ENCODE data around the gene P2RY14. TPM values are rescaled to one million over a fixed set of nuclear protein-coding genes. Genes with fewer than 3 reads are reported as not detected.

P2RY14 gene
- total and polyA plus RNA-seq, 7 experiments from 2014 or later: 0.11 to 5.7 (median 0.27) TPM; not detected in 2

- ATAC-seq (no peak), DNase-seq (no peak)
- ChIA-PET POLR2A (interaction anchor here (1.1 kb wide), 1 partner anchor 10 kb away, joined by 8 read pairs; no protein-coding TSS in a partner anchor), CTCF (interaction anchor here (1.2 kb wide), 1 partner anchor 9 kb away, joined by 8 read pairs; no protein-coding TSS in a partner anchor)
- peaks cover 7 to 60% (median 26%) of the 10 kb centered on the region in 7 donors for H3K4me1 Mint-ChIP-seq
- H3K27ac ChIP-seq (ENCODE audit: low read depth, low read length): no peak overlapping the region
- no peak overlapping the region for H3K4me3 Mint-ChIP-seq
- H3K4me1 ChIP-seq (ENCODE audit: control insufficient read depth in 2 of 2, insufficient read depth in 2 of 2, low read length in 2 of 2): peaks cover 0 to 9% of the 10 kb centered on the region in 2 donors
- H3K27me3 Mint-ChIP-seq: no peaks in the 10 kb centered on the region
- H3K4me3 ChIP-seq (ENCODE audit: low read length): no peak overlapping the region
- H3K27me3 ChIP-seq (ENCODE audit: control insufficient read depth in 2 of 2, insufficient read depth in 2 of 2, low read length in 2 of 2): no peaks in the 10 kb centered on the region
- H3K9me3 Mint-ChIP-seq: peaks cover 0 to 16% (median 0%) of the 10 kb centered on the region in 11 donors
- no peaks in the 10 kb centered on the region for H3K36me3 ChIP-seq (ENCODE audit: control insufficient read depth in 2 of 3, insufficient read depth in 3 of 3, low read length in 3 of 3)
- no peaks in the 10 kb centered on the region for H3K9me3 ChIP-seq (ENCODE audit: control insufficient read depth in 2 of 3, low read length in 3 of 3)
- peaks cover 0 to 45% (median 2%) of the 10 kb centered on the region in 5 donors for H3K36me3 Mint-ChIP-seq
- intact Hi-C loops (cut with micrococcal nuclease): loop anchor here in 1 of 2 donors (1.0 kb wide), 1 partner anchor 8 kb away; no protein-coding TSS in a partner anchor
- peak overlapping the region in 1 of 9 donors; percentile 68 for H3K27ac Mint-ChIP-seq
These were observed 87.2 kb downstream of the P2RY14 start for GRCh38 chr3:151191095-151191494.

DNA sequence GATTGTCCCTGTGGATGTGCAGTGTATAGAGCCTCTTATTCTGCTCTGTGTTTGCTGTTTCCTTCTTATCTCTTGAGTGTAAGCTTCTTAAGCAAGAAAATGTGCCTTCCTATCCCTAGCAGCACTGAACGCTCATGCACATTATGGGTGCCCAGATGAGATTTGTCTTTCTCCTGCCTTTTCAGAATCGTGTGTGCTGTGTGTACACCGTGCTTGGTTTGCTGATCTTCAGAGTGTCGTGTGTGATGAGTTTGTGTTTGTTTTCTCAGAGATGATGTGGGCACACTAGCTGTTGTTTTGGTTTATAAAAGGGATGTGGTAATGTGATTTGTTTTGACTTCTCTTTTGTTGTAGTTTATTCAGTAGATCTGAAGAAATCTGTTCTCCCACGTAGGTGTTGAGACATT lies 95.1 kb downstream of the P2RY14 start:
- Mint-ChIP-seq H3K27me3 (peaks cover 0 to 4% (median 0%) of the 10 kb centered on the region in 5 donors), H3K27ac (peak overlapping the region; percentile 66 to 90 (median 83)), H3K9me3 (no peaks in the 10 kb centered on the region), H3K36me3 (peaks cover 0 to 19% (median 0%) of the 10 kb centered on the region in 5 donors), H3K4me1 (peaks cover 20 to 60% (median 44%) of the 10 kb centered on the region in 7 donors), H3K4me3 (peak overlapping the region; percentile 58 to 85 (median 78))
- POLR2A ChIA-PET: interaction anchor here (0.6 to 6.7 kb wide), 6 partner anchors 9 to 1010 kb away, joined by 3 to 88 read pairs (median 4); partner anchors contain the start of gene GPR171
- no peaks in the 10 kb centered on the region for H3K9me3 ChIP-seq (ENCODE audit: control insufficient read depth in 2 of 3, low read length in 3 of 3)
- ATAC-seq (peak; percentile 69), DNase-seq (peak in 4 of 9 donors; percentile 13 to 65 (median 54))
- H3K4me3 ChIP-seq (ENCODE audit: low read length): no peak overlapping the region
- no peaks in the 10 kb centered on the region for H3K36me3 ChIP-seq (ENCODE audit: control insufficient read depth in 2 of 3, insufficient read depth in 3 of 3, low read length in 3 of 3)
- CTCF ChIA-PET: interaction anchor here (1.0 to 1.9 kb wide), 5 partner anchors 9 to 104 kb away, joined by 3 to 7 read pairs (median 4); no protein-coding TSS in a partner anchor
- H3K27me3 ChIP-seq (ENCODE audit: control insufficient read depth in 2 of 2, insufficient read depth in 2 of 2, low read length in 2 of 2): no peaks in the 10 kb centered on the region
- peaks cover 4 to 15% of the 10 kb centered on the region in 2 donors for H3K4me1 ChIP-seq (ENCODE audit: control insufficient read depth in 2 of 2, insufficient read depth in 2 of 2, low read length in 2 of 2)
- peak overlapping the region; percentile 38 for H3K27ac ChIP-seq (ENCODE audit: low read depth, low read length)
- intact Hi-C loops (cut with micrococcal nuclease): loop anchor here (1.0 kb wide), 5 partner anchors 8 to 44 kb away; partner anchors contain the start of gene GPR171 (in 2 of the 2)

- ChIA-PET CTCF (interaction anchor here (0.8 to 1.9 kb wide), 7 partner anchors 8 to 105 kb away, joined by 3 to 7 read pairs (median 4); no protein-coding TSS in a partner anchor), POLR2A (interaction anchor here (0.6 to 6.7 kb wide), 7 partner anchors 17 to 1011 kb away, joined by 4 to 88 read pairs (median 5); partner anchors contain the start of gene GPR171)
- Mint-ChIP-seq H3K27ac (peak overlapping the region; percentile 43 to 90 (median 79)), H3K4me3 (peak overlapping the region in 8 of 10 donors; percentile 18 to 79 (median 56)), H3K36me3 (peaks cover 0 to 19% (median 0%) of the 10 kb centered on the region in 5 donors), H3K9me3 (no peaks in the 10 kb centered on the region), H3K27me3 (peaks cover 0 to 4% (median 0%) of the 10 kb centered on the region in 5 donors), H3K4me1 (peaks cover 20 to 53% (median 44%) of the 10 kb centered on the region in 7 donors)
- ATAC-seq: no peak
- H3K4me3 ChIP-seq (ENCODE audit: low read length): no peak overlapping the region
- no peak overlapping the region for H3K27ac ChIP-seq (ENCODE audit: low read depth, low read length)
- no peaks in the 10 kb centered on the region for H3K36me3 ChIP-seq (ENCODE audit: control insufficient read depth in 2 of 3, insufficient read depth in 3 of 3, low read length in 3 of 3)
- H3K4me1 ChIP-seq (ENCODE audit: control insufficient read depth in 2 of 2, insufficient read depth in 2 of 2, low read length in 2 of 2): peaks cover 4 to 15% of the 10 kb centered on the region in 2 donors
- DNase-seq: no peak
- no peaks in the 10 kb centered on the region for H3K27me3 ChIP-seq (ENCODE audit: control insufficient read depth in 2 of 2, insufficient read depth in 2 of 2, low read length in 2 of 2)
- no peaks in the 10 kb centered on the region for H3K9me3 ChIP-seq (ENCODE audit: control insufficient read depth in 2 of 3, low read length in 3 of 3)
- intact Hi-C loops (cut with micrococcal nuclease): loop anchor here (1.0 kb wide), 5 partner anchors 9 to 45 kb away; partner anchors contain the start of gene GPR171 (in 2 of the 2)
These were observed 95.8 kb downstream of the P2RY14 start for GRCh38 chr3:151182349-151183079.

DNA sequence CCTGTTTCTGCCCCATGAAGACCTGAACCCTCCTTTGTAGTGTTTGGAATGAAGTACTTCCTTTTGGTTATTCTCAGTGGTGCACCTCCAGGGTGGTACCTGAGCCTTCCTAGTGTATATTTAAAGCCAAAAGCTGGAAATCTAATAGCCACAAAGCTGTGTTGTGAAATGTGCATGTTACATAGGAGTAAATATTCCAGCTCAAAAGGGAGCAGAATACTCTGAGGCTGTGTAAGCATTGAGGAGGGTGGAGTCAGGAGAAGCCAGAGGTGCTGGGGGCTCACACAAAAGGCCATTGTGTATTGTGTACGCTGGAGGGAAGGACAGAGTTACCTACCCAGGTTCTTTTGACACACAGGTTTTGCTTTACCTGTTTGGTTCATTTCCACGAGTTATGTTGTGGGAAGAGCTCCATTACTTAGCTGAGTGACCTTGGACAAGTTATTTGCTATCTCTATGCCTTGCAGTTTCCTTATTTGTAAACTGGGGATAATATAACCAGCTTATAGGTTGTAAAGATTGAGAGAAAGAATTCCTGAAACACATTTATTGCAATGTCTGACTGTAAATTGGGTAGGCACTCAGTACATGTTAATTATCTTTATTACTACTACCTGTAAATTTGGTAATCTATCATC lies 100.0 kb downstream of the P2RY14 start:
- ChIA-PET CTCF (interaction anchor here (0.8 to 2.8 kb wide), 3 partner anchors 10 to 52 kb away, joined by 3 to 12 read pairs (median 3); no protein-coding TSS in a partner anchor), POLR2A (interaction anchor here (0.6 to 1.0 kb wide), 2 partner anchors 8 to 27 kb away, joined by 4 to 6 read pairs; no protein-coding TSS in a partner anchor)
- H3K9me3 Mint-ChIP-seq: no peaks in the 10 kb centered on the region
- no peak for DNase-seq
- Histone ChIP-seq H3K9me3 (ENCODE audit: control insufficient read depth in 2 of 3, low read length in 3 of 3) (no peaks in the 10 kb centered on the region), H3K36me3 (ENCODE audit: control insufficient read depth in 2 of 3, insufficient read depth in 3 of 3, low read length in 3 of 3) (no peaks in the 10 kb centered on the region), H3K27me3 (ENCODE audit: control insufficient read depth in 2 of 2, insufficient read depth in 2 of 2, low read length in 2 of 2) (no peaks in the 10 kb centered on the region), H3K27ac (ENCODE audit: low read depth, low read length) (no peak overlapping the region), H3K4me3 (ENCODE audit: low read length) (no peak overlapping the region), H3K4me1 (ENCODE audit: control insufficient read depth in 2 of 2, insufficient read depth in 2 of 2, low read length in 2 of 2) (peaks cover 0 to 8% of the 10 kb centered on the region in 2 donors)
- H3K27ac Mint-ChIP-seq: peak overlapping the region in 1 of 9 donors; percentile 36
- peaks cover 0 to 8% (median 0%) of the 10 kb centered on the region in 5 donors for H3K36me3 Mint-ChIP-seq
- intact Hi-C loops (cut with micrococcal nuclease): no loop called here
- H3K27me3 Mint-ChIP-seq: peaks cover 0 to 4% (median 0%) of the 10 kb centered on the region in 5 donors
- no peak overlapping the region for H3K4me3 Mint-ChIP-seq
- H3K4me1 Mint-ChIP-seq: peaks cover 8 to 34% (median 29%) of the 10 kb centered on the region in 7 donors
- no peak for ATAC-seq

DNA sequence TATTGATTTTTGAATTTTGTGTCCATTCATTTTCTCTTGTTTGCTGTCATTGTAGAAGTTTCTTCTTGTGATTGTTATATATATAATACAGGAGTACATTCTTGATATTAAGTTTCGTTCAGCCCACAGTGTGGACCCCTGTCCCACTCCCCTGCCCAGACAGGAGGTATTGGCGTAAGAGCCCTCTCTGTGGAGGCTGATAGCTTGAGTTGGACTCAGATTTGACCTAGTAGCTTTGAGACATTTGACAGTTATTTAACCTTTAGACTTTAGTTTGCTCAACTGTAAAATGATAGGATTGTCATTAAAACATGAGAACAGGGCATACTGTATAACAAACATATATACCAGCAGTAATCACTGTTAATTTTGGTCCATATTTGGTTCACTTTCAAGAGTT lies 102.4 kb downstream of the P2RY14 start:
- H3K27me3 Mint-ChIP-seq: peaks cover 0 to 4% (median 0%) of the 10 kb centered on the region in 5 donors
- ATAC-seq: no peak
- peaks cover 11 to 41% (median 31%) of the 10 kb centered on the region in 7 donors for H3K4me1 Mint-ChIP-seq
- H3K4me3 Mint-ChIP-seq: no peak overlapping the region
- H3K36me3 Mint-ChIP-seq: peaks cover 0 to 7% (median 0%) of the 10 kb centered on the region in 5 donors
- intact Hi-C loops (cut with micrococcal nuclease): no loop called here
- Histone ChIP-seq H3K27ac (ENCODE audit: low read depth, low read length) (no peak overlapping the region), H3K4me3 (ENCODE audit: low read length) (no peak overlapping the region), H3K9me3 (ENCODE audit: control insufficient read depth in 2 of 3, low read length in 3 of 3) (no peaks in the 10 kb centered on the region), H3K27me3 (ENCODE audit: control insufficient read depth in 2 of 2, insufficient read depth in 2 of 2, low read length in 2 of 2) (no peaks in the 10 kb centered on the region), H3K36me3 (ENCODE audit: control insufficient read depth in 2 of 3, insufficient read depth in 3 of 3, low read length in 3 of 3) (no peaks in the 10 kb centered on the region), H3K4me1 (ENCODE audit: control insufficient read depth in 2 of 2, insufficient read depth in 2 of 2, low read length in 2 of 2) (peaks cover 12 to 16% of the 10 kb centered on the region in 2 donors)
- ChIA-PET CTCF (no interaction called here), POLR2A (interaction anchor here (0.7 to 1.7 kb wide), 4 partner anchors 11 to 31 kb away, joined by 3 to 5 read pairs (median 4); partner anchors contain the start of gene GPR171)
- no peak overlapping the region for H3K27ac Mint-ChIP-seq
- H3K9me3 Mint-ChIP-seq: no peaks in the 10 kb centered on the region
- DNase-seq: no peak

- no peaks in the 10 kb centered on the region for H3K9me3 Mint-ChIP-seq
- H3K4me3 Mint-ChIP-seq: no peak overlapping the region
- no peaks in the 10 kb centered on the region for H3K9me3 ChIP-seq (ENCODE audit: control insufficient read depth in 2 of 3, low read length in 3 of 3)
- H3K36me3 ChIP-seq (ENCODE audit: control insufficient read depth in 2 of 3, insufficient read depth in 3 of 3, low read length in 3 of 3): no peaks in the 10 kb centered on the region
- no peak for DNase-seq
- CTCF ChIA-PET: interaction anchor here (0.7 to 1.5 kb wide), 2 partner anchors 9 to 12 kb away, joined by 3 to 4 read pairs; no protein-coding TSS in a partner anchor
- H3K4me1 Mint-ChIP-seq: peaks cover 25 to 49% (median 46%) of the 10 kb centered on the region in 7 donors
- no peak overlapping the region for H3K4me3 ChIP-seq (ENCODE audit: low read length)
- H3K4me1 ChIP-seq (ENCODE audit: control insufficient read depth in 2 of 2, insufficient read depth in 2 of 2, low read length in 2 of 2): peaks cover 24 to 30% of the 10 kb centered on the region in 2 donors
- H3K27me3 Mint-ChIP-seq: no peaks in the 10 kb centered on the region
- H3K36me3 Mint-ChIP-seq: peaks cover 0 to 2% (median 0%) of the 10 kb centered on the region in 5 donors
- ATAC-seq: no peak
- intact Hi-C loops (cut with micrococcal nuclease): no loop called here
- no peaks in the 10 kb centered on the region for H3K27me3 ChIP-seq (ENCODE audit: control insufficient read depth in 2 of 2, insufficient read depth in 2 of 2, low read length in 2 of 2)
- POLR2A ChIA-PET: interaction anchor here (0.9 to 1.4 kb wide), 3 partner anchors 29 to 43 kb away, joined by 3 to 5 read pairs (median 3); partner anchors contain the start of gene GPR171
- H3K27ac Mint-ChIP-seq: peak overlapping the region in 2 of 9 donors; percentile 12 to 25
- no peak overlapping the region for H3K27ac ChIP-seq (ENCODE audit: low read depth, low read length)
These were observed 104.0 kb downstream of the P2RY14 start for GRCh38 chr3:151174351-151174750.

Data from naive thymus-derived CD4-positive, alpha-beta T cell (primary cell).